T-helper 1 cell (primary cell): ENCODE data around the gene PRDM15.

Experiments
- DNase-seq, 5 donors: peaks; one replicate each; pipeline ENCODE4 v3.0.0-alpha.2; 2012 to 2020
- total RNA-seq, 4 donors: gene quantifications; one replicate each; lab custom pipeline; 2026; lab: John Stamatoyannopoulos, UW

The PRDM15 gene
- 24.3 to 38.0 (median 33.4) reads per million in 4 donors for total RNA-seq

GRCh38 chr21:41879190-41879998 is at the start of gene PRDM15:
Gene PRDM15 (minus strand): TSS chr21:41879344. CDS start chr21:41860363, 18,981 bp downstream.
- DNase-seq: peak; percentile 54 to 75 (median 73)

- no peak for DNase-seq
Measured at GRCh38 chr21:41928621-41929220, 49.6 kb upstream of the PRDM15 start.

- DNase-seq: peak in 1 of 5 donors; percentile 12
Measured at GRCh38 chr21:41927727-41928409, 48.7 kb upstream of the PRDM15 start.

- DNase-seq: no peak
Measured at GRCh38 chr21:41926807-41927171, 47.6 kb upstream of the PRDM15 start.

GRCh38 chr21:41926117-41926806 is 47.1 kb upstream of the PRDM15 start:
- DNase-seq: peak in 2 of 5 donors; percentile 28 to 76

- no peak for DNase-seq
Measured at GRCh38 chr21:41925767-41926116, 46.6 kb upstream of the PRDM15 start.

GRCh38 chr21:41924368-41924754 is 45.2 kb upstream of the PRDM15 start:
- DNase-seq: no peak

GRCh38 chr21:41923631-41924367 is 44.7 kb upstream of the PRDM15 start:
- no peak for DNase-seq

GRCh38 chr21:41923186-41923585 is 44.0 kb upstream of the PRDM15 start:
- no peak for DNase-seq

GRCh38 chr21:41921021-41921420 is 41.9 kb upstream of the PRDM15 start:
- DNase-seq: no peak

- DNase-seq: no peak
Measured at GRCh38 chr21:41920476-41920875, 41.3 kb upstream of the PRDM15 start.

- no peak for DNase-seq
Measured at GRCh38 chr21:41919666-41920398, 40.7 kb upstream of the PRDM15 start.

GRCh38 chr21:41918561-41919358 is 39.6 kb upstream of the PRDM15 start:
- no peak for DNase-seq

- DNase-seq: no peak
Measured at GRCh38 chr21:41917531-41917930, 38.4 kb upstream of the PRDM15 start.

- no peak for DNase-seq
Measured at GRCh38 chr21:41916888-41917433, 37.8 kb upstream of the PRDM15 start.

GRCh38 chr21:41914965-41915364 is 35.8 kb upstream of the PRDM15 start:
- no peak for DNase-seq

- DNase-seq: no peak
Measured at GRCh38 chr21:41914358-41914757, 35.2 kb upstream of the PRDM15 start.

- no peak for DNase-seq
Measured at GRCh38 chr21:41913230-41913629, 34.1 kb upstream of the PRDM15 start.

- DNase-seq: no peak
Measured at GRCh38 chr21:41908829-41909228, 29.7 kb upstream of the PRDM15 start.

- DNase-seq: no peak
Measured at GRCh38 chr21:41907496-41908258, 28.5 kb upstream of the PRDM15 start.
